Measurements from ENCODE around the gene ABCA2. TPM values are rescaled to one million over a fixed set of nuclear protein-coding genes. Genes with fewer than 3 reads are reported as not detected.

The ABCA2 gene
- total RNA-seq, 6 donors from 2014 or later, result 14.7 to 49.2 (median 29.6) TPM

DNA sequence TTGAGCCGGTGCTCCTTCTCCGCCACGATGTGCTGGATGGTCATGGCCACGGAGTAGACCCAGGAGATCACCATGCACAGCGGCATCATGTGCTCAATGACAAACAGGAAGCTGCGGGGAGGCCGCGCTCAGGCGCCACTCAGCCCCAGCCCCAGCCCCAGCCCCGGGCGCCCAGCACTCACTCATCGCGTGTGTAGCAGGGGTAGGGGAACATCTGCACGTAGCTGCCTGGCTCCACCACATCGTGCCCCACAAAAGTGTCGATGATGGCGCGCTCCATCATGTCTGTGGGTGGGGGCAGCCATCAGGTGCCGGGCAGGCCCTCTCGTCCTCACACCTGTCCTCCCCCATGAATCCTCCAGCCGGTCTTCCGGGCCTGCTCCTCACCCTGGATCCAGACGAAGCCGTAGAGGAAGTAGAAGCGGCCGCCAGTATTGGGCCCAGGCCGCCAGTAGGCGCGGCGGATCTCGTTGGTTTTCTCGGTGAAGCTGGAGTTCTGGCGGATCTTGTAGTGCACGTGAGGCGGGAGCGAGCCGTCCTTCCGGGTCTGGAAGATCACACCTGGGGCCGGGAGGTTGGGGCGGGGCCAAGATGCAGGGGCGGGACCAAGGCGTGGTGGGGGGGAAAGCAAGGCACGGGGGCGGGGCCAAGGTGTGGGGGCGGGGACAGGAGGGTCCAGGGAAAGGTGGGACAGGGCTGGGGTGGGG, 10.1 kb downstream of the ABCA2 start:
- H3K4me1 ChIP-seq, result no peaks in the 10 kb centered on the region
- DNase-seq (peak in 1 of 2 donors; percentile 61), ATAC-seq (ENCODE audit: low FRiP score in 2 of 2) (no peak)
- no peaks in the 10 kb centered on the region for H3K27me3 ChIP-seq
- H3K36me3 ChIP-seq, result peaks cover 0 to 53% (median 37%) of the 10 kb centered on the region in 4 donors
- no peaks in the 10 kb centered on the region for H3K9me3 ChIP-seq
- no peak overlapping the region for H3K4me3 ChIP-seq
- H3K27ac ChIP-seq, result no peak overlapping the region
- TF ChIP-seq POLR2A (IDR thresholded peaks at IDR 0.05) (no peak), POLR2AphosphoS5 (IDR thresholded peaks at IDR 0.05) (no peak), EP300 (IDR thresholded peaks at IDR 0.05) (no peak)
- TF ChIP-seq, protein P1, sequence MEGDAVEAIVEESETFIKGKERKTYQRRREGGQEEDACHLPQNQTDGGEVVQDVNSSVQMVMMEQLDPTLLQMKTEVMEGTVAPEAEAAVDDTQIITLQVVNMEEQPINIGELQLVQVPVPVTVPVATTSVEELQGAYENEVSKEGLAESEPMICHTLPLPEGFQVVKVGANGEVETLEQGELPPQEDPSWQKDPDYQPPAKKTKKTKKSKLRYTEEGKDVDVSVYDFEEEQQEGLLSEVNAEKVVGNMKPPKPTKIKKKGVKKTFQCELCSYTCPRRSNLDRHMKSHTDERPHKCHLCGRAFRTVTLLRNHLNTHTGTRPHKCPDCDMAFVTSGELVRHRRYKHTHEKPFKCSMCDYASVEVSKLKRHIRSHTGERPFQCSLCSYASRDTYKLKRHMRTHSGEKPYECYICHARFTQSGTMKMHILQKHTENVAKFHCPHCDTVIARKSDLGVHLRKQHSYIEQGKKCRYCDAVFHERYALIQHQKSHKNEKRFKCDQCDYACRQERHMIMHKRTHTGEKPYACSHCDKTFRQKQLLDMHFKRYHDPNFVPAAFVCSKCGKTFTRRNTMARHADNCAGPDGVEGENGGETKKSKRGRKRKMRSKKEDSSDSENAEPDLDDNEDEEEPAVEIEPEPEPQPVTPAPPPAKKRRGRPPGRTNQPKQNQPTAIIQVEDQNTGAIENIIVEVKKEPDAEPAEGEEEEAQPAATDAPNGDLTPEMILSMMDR (IDR thresholded peaks at IDR 0.05), result no peak
- WGBS, 2 donors, result 95 to 96% methylated on average over 21 to 36 of the region's 45 CpGs

DNA sequence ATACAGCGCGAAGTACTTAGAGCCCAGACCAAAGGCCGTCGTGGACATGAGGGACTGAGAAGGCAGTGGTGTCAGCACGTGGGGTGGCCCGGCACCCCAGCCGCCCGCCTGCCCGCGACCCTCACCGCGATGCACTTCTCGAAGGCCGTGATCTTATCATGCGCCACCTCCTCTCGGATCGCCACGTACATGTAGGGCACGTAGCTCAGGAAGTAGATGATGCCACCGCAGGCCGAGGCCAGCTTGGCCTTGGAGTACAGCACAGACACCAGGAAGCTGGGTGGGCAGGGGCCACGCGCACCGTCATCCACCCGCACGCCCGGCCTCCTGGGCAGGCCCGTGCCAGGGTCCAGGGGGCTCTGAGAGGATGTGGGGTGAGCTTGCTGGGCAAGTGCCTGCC, 11.0 kb downstream of the ABCA2 start:
- TF ChIP-seq, protein P1 (IDR thresholded peaks at IDR 0.05), result no peak
- Histone ChIP-seq H3K4me3 (no peak overlapping the region), H3K27ac (no peak overlapping the region), H3K27me3 (no peaks in the 10 kb centered on the region), H3K36me3 (peaks cover 0 to 61% (median 44%) of the 10 kb centered on the region in 4 donors), H3K9me3 (no peaks in the 10 kb centered on the region), H3K4me1 (no peaks in the 10 kb centered on the region)
- 98 to 99% methylated on average over 26 to 28 of the region's 28 CpGs for WGBS, 2 donors
- no peak for ATAC-seq (ENCODE audit: low FRiP score in 2 of 2)
- DNase-seq, result peak in 1 of 2 donors; percentile 78

DNA sequence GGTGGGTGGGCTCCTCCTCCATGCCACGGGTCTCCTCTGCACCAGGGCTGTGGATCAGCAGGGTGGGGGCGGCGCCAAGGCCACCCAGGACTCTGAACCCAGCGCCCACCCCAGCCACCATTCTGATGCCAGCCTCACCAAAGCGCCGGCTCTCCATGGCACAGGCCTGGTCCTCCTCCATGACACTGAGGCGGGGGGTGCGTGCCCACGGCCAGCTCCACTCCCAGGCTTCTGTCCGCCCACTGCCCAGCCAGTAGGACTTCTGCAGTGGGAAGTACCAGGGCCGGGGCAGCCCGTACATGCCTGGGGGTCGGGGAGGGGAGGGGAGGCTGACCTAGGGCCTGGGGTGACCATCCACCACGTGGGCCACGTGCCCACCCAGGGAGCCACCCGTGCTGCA, 11.6 kb downstream of the ABCA2 start:
- 96 to 97% methylated on average over 5 to 16 of the region's 16 CpGs for WGBS, 2 donors
- TF ChIP-seq, protein P1 (IDR thresholded peaks at IDR 0.05), result no peak
- TF ChIP-seq EP300 (IDR thresholded peaks at IDR 0.05), result no peak
- TF ChIP-seq POLR2A (IDR thresholded peaks at IDR 0.05), result no peak
- no peak for TF ChIP-seq POLR2AphosphoS5 (IDR thresholded peaks at IDR 0.05)
- peaks cover 0 to 67% (median 46%) of the 10 kb centered on the region in 4 donors for H3K36me3 ChIP-seq

DNA sequence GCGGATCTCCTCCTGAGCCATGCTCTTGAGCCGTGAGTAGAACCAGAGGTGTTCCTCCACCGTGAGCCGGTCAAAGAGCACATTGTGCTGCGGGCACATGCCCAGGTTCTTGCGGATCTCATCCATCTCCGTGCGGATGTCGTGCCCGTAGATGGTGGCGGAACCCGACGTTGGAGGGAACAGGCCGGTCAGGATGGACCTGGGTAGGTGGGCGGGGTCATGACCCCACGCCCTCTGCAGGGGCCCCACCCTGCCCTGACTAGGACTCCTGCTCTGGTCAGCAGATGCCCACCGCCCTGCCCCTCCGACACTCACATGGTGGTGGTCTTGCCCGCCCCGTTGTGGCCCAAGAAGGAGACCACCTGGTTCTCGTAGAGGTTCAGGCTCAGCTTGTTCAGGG, 12.1 kb downstream of the ABCA2 start:
- no peak overlapping the region for H3K4me3 ChIP-seq
- DNase-seq, result peak in 1 of 2 donors; percentile 69
- no peaks in the 10 kb centered on the region for H3K9me3 ChIP-seq
- 90 to 96% methylated on average over 2 to 21 of the region's 21 CpGs for WGBS, 2 donors
- H3K27ac ChIP-seq, result no peak overlapping the region
- TF ChIP-seq POLR2AphosphoS5 (IDR thresholded peaks at IDR 0.05) (no peak), POLR2A (IDR thresholded peaks at IDR 0.05) (no peak), EP300 (IDR thresholded peaks at IDR 0.05) (no peak)
- TF ChIP-seq, protein P1 (IDR thresholded peaks at IDR 0.05), result no peak
- no peaks in the 10 kb centered on the region for H3K27me3 ChIP-seq
- H3K4me1 ChIP-seq, result no peaks in the 10 kb centered on the region
- H3K36me3 ChIP-seq, result peaks cover 0 to 69% (median 46%) of the 10 kb centered on the region in 4 donors
- ATAC-seq (ENCODE audit: low FRiP score in 2 of 2), result no peak

More for the DNA sequence above, 11.6 kb downstream of the ABCA2 start:
- H3K4me3 ChIP-seq, result no peak overlapping the region
- DNase-seq (peak in 1 of 2 donors; percentile 69), ATAC-seq (ENCODE audit: low FRiP score in 2 of 2) (no peak)
- no peaks in the 10 kb centered on the region for H3K4me1 ChIP-seq
- H3K9me3 ChIP-seq, result no peaks in the 10 kb centered on the region
- H3K27me3 ChIP-seq, result no peaks in the 10 kb centered on the region
- H3K27ac ChIP-seq, result no peak overlapping the region

DNA sequence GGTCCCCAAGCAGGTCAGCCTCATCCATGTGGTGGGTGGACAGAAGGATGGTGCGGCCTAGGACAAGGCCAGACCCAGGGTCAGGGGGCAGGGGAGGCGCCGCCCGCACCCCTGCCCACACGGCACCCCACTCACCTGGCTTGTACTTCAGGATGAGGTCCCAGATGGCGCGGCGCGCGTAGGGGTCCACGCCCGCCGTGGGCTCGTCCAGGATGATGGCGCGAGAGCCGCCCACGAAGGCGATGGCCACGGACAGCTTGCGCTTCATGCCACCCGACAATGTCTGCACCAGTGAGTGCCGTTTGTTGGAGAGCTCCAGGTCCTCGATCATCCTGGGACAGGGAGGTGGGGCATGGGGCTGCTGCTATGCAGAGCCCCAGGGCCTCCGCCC, 12.5 kb downstream of the ABCA2 start:
- H3K27me3 ChIP-seq, result no peaks in the 10 kb centered on the region
- H3K36me3 ChIP-seq, result peaks cover 0 to 66% (median 46%) of the 10 kb centered on the region in 4 donors
- TF ChIP-seq POLR2A (IDR thresholded peaks at IDR 0.05) (no peak), POLR2AphosphoS5 (IDR thresholded peaks at IDR 0.05) (no peak), EP300 (IDR thresholded peaks at IDR 0.05) (no peak)
- TF ChIP-seq, protein P1 (IDR thresholded peaks at IDR 0.05), result no peak
- 94 to 96% methylated on average over 12 to 22 of the region's 25 CpGs for WGBS, 2 donors
- H3K4me3 ChIP-seq, result no peak overlapping the region
- peak in 1 of 2 donors; percentile 76 for DNase-seq
- H3K4me1 ChIP-seq, result no peaks in the 10 kb centered on the region
- no peak for ATAC-seq (ENCODE audit: low FRiP score in 2 of 2)
- H3K27ac ChIP-seq, result no peak overlapping the region
- no peaks in the 10 kb centered on the region for H3K9me3 ChIP-seq
